Measurements from ENCODE around the gene NOXA1.

GRCh38 chr9:137390553-137391410 lies 32.4 kb upstream of the NOXA1 start:
- TF ChIP-seq, protein P1, sequence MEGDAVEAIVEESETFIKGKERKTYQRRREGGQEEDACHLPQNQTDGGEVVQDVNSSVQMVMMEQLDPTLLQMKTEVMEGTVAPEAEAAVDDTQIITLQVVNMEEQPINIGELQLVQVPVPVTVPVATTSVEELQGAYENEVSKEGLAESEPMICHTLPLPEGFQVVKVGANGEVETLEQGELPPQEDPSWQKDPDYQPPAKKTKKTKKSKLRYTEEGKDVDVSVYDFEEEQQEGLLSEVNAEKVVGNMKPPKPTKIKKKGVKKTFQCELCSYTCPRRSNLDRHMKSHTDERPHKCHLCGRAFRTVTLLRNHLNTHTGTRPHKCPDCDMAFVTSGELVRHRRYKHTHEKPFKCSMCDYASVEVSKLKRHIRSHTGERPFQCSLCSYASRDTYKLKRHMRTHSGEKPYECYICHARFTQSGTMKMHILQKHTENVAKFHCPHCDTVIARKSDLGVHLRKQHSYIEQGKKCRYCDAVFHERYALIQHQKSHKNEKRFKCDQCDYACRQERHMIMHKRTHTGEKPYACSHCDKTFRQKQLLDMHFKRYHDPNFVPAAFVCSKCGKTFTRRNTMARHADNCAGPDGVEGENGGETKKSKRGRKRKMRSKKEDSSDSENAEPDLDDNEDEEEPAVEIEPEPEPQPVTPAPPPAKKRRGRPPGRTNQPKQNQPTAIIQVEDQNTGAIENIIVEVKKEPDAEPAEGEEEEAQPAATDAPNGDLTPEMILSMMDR (IDR thresholded peaks at IDR 0.05) = no peak
- TF ChIP-seq POLR2A (IDR thresholded peaks at IDR 0.05) = no peak
- TF ChIP-seq POLR2AphosphoS5 (IDR thresholded peaks at IDR 0.05) = no peak
